Gastroesophageal sphincter (tissue), 4 donors: Measurements from ENCODE around the gene ZNF35. TPM values are rescaled to one million over a fixed set of nuclear protein-coding genes. Genes with fewer than 3 reads are reported as not detected.

Source experiments
- ATAC-seq: fragments of 150-250 bp; one replicate; pipeline ENCODE4 v1.9.1; 2016; ENCODE audit warnings: mild to moderate bottlenecking, moderate library complexity
- H3K27ac ChIP-seq, 4 donors: fragments of 200-600 bp; sonication (generic) in 3 of 4; 1 replicate in 3 of 4; 2 replicates in 1 of 4; pipeline ENCODE4 v1.5.1; 2016 to 2019
- H3K27me3 ChIP-seq: fragments of 200-600 bp; sonication (generic); one replicate; pipeline ENCODE4 v1.5.1; 2019
- H3K36me3 ChIP-seq, 2 donors: fragments of 200-600 bp; sonication (generic); one replicate each; pipeline ENCODE4 v1.5.1; 2019; ENCODE audit warnings: control low read depth in 1 of 2
- H3K4me1 ChIP-seq, 3 donors: fragments of 200-600 bp; sonication (generic); 1 replicate in 2 of 3; 2 replicates in 1 of 3; pipeline ENCODE4 v1.5.1; 2016 to 2019; ENCODE audit warnings: control low read depth in 2 of 3
- H3K4me3 ChIP-seq, 2 donors: fragments of 200-600 bp; sonication (generic); one replicate each; pipeline ENCODE4 v1.5.1; 2019; ENCODE audit warnings: mild to moderate bottlenecking in 1 of 2, moderate library complexity in 1 of 2
- H3K9me3 ChIP-seq, 3 donors: fragments of 200-600 bp; sonication (generic); one replicate each; pipeline ENCODE4 v1.5.1; 2017 to 2019; ENCODE audit warnings: control low read depth in 2 of 3
- EP300 ChIP-seq: sonication (generic); formaldehyde crosslinking; IDR thresholded peaks from one replicate; pipeline ENCODE4 v1.6.1; 2017; ENCODE audit warnings: antibody characterized with exemption, mild to moderate bottlenecking
- POLR2A ChIP-seq, 2 donors: fragments of 450-650 bp; IDR thresholded peaks; one replicate each; pipeline ENCODE4 v1.6.1; 2017; ENCODE audit warnings: antibody characterized with exemption in 2 of 2, mild to moderate bottlenecking in 2 of 2, moderate library complexity in 1 of 2
- POLR2AphosphoS5 ChIP-seq: sonication (generic); formaldehyde crosslinking; IDR thresholded peaks from one replicate; pipeline ENCODE4 v1.6.1; 2017; ENCODE audit warnings: antibody characterized with exemption
- WGBS, 2 donors: methylation state at CpG; one replicate each; pipeline ENCODE4 v1.1.5; 2018; ENCODE audit warnings: low coverage in 1 of 2; 5-methylcytosine and 5-hydroxymethylcytosine counted together
- total RNA-seq, 4 donors: library from RNA; depleted of rRNA; stranded (reverse); fragments of >200 nt; gene quantifications; one replicate each; pipeline ENCODE4 v1.1.0, GENCODE V29; 2016
- TF ChIP-seq, protein P1 (sequence below), 4 experiments: fragments of 200-600 bp in 2 of 4; fragments of 450-650 bp in 2 of 4; sonication (generic) in 1 of 4; IDR thresholded peaks; one replicate each; pipeline ENCODE4 v1.5.1; 2017 to 2019; ENCODE audit warnings: antibody characterized with exemption in 4 of 4, mild to moderate bottlenecking in 2 of 4, moderate library complexity in 2 of 4

ZNF35 gene
- total RNA-seq, 4 donors from 2014 or later: 9.1 to 27.6 (median 13.1) TPM

DNA sequence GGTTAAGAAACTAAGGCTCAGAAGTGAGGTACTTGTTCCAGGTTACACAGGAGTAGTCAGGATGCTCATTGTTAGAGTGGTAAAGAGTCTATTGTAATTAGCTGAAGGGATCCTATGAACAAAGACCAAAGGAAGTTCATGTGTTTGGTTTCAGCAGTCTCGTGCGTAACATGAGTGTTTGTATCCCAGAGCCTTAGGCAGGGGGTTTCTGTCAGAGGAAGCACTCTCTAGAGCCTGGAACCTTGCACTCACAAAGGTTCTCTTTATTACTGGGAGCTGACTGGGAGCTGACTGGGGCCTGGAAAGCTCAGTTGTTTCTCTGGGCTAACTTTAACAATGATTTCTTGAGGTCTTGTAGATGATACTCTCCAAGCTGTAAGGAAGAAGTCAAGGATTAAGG is 19.8 kb upstream of the ZNF35 start:
- Histone ChIP-seq H3K4me1 (peaks cover 10 to 47% (median 12%) of the 10 kb centered on the region in 3 donors), H3K36me3 (peaks cover 0 to 47% of the 10 kb centered on the region in 2 donors), H3K27ac (no peak overlapping the region), H3K27me3 (no peaks in the 10 kb centered on the region), H3K9me3 (no peaks in the 10 kb centered on the region), H3K4me3 (no peak overlapping the region)
- TF ChIP-seq POLR2A (IDR thresholded peaks at IDR 0.05) (no peak), POLR2AphosphoS5 (no peak), EP300 (no peak)
- TF ChIP-seq, protein P1, sequence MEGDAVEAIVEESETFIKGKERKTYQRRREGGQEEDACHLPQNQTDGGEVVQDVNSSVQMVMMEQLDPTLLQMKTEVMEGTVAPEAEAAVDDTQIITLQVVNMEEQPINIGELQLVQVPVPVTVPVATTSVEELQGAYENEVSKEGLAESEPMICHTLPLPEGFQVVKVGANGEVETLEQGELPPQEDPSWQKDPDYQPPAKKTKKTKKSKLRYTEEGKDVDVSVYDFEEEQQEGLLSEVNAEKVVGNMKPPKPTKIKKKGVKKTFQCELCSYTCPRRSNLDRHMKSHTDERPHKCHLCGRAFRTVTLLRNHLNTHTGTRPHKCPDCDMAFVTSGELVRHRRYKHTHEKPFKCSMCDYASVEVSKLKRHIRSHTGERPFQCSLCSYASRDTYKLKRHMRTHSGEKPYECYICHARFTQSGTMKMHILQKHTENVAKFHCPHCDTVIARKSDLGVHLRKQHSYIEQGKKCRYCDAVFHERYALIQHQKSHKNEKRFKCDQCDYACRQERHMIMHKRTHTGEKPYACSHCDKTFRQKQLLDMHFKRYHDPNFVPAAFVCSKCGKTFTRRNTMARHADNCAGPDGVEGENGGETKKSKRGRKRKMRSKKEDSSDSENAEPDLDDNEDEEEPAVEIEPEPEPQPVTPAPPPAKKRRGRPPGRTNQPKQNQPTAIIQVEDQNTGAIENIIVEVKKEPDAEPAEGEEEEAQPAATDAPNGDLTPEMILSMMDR (IDR thresholded peaks at IDR 0.05): no peak
- 86% methylated on average over 2 of the region's 2 CpGs; no CpG with 5 or more reads in 1 of the 2 donors for WGBS, 2 donors
- ATAC-seq: no peak

DNA sequence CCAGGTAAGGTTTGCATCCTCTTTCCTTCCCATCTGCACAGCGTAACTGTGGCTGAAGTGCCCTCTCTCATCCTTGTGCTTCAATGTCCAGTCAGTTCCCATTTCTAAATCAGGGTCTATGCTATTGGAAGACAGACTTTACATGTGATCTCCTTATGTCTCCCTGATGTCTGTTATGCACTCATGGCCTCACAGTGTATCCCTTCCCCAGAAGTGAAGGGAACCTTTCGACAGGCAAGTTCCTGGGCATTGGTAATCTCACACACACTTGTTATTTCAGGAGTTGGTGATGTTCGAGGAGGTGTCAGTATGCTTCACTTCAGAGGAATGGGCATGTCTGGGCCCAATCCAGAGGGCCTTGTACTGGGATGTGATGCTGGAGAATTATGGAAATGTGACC is 16.3 kb upstream of the ZNF35 start:
- H3K4me1 ChIP-seq: peaks cover 0 to 23% (median 0%) of the 10 kb centered on the region in 3 donors
- peaks cover 0 to 82% of the 10 kb centered on the region in 2 donors for H3K36me3 ChIP-seq
- WGBS, 2 donors: 100% methylated on average over 2 of the region's 3 CpGs; no CpG with 5 or more reads in 1 of the 2 donors
- no peak for ATAC-seq
- H3K27me3 ChIP-seq: no peaks in the 10 kb centered on the region
- H3K9me3 ChIP-seq: peaks cover 0 to 5% (median 0%) of the 10 kb centered on the region in 3 donors
- H3K4me3 ChIP-seq: no peak overlapping the region
- TF ChIP-seq EP300: no peak
- no peak for TF ChIP-seq POLR2AphosphoS5
- TF ChIP-seq POLR2A (IDR thresholded peaks at IDR 0.05): no peak
- TF ChIP-seq, protein P1 (IDR thresholded peaks at IDR 0.05): no peak
- no peak overlapping the region for H3K27ac ChIP-seq

DNA sequence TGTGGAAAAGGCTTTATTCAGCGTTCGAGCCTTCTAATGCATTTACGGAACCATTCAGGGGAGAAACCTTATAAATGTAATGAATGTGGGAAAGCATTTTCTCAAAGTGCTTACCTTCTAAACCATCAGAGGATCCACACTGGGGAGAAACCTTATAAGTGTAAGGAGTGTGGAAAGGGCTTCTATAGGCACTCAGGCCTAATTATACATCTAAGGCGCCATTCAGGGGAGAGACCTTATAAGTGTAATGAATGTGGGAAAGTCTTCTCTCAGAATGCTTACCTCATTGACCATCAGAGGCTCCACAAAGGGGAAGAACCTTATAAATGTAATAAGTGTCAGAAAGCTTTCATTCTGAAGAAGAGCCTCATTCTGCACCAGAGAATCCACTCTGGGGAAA is 6.2 kb upstream of the ZNF35 start:
- Histone ChIP-seq H3K27me3 (no peaks in the 10 kb centered on the region), H3K4me1 (no peaks in the 10 kb centered on the region), H3K27ac (no peak overlapping the region), H3K36me3 (peaks cover 15 to 69% of the 10 kb centered on the region in 2 donors), H3K9me3 (peaks cover 0 to 25% (median 0%) of the 10 kb centered on the region in 3 donors), H3K4me3 (no peak overlapping the region)
- TF ChIP-seq POLR2A (IDR thresholded peaks at IDR 0.05) (no peak), EP300 (no peak), POLR2AphosphoS5 (no peak)
- TF ChIP-seq, protein P1 (IDR thresholded peaks at IDR 0.05): no peak
- 90 to 94% methylated on average over 3 to 4 of the region's 4 CpGs for WGBS, 2 donors
- no peak for ATAC-seq

DNA sequence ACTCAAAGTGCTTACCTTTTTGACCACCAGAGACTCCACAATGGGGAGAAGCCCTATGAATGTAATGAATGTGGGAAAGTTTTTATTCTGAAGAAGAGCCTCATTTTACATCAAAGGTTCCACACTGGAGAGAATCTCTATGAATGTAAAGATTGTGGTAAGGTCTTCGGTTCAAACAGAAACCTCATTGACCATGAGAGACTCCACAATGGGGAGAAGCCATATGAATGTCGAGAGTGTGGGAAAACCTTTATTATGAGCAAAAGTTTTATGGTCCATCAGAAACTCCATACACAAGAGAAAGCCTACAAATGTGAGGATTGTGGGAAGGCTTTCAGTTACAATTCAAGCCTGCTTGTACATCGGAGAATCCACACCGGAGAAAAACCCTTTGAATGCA is 5.5 kb upstream of the ZNF35 start:
- H3K4me1 ChIP-seq: peaks cover 0 to 3% (median 0%) of the 10 kb centered on the region in 3 donors
- no peak overlapping the region for H3K27ac ChIP-seq
- no peak for ATAC-seq
- peaks cover 15 to 62% of the 10 kb centered on the region in 2 donors for H3K36me3 ChIP-seq
- H3K9me3 ChIP-seq: peaks cover 0 to 25% (median 0%) of the 10 kb centered on the region in 3 donors
- 92 to 100% methylated on average over 2 to 4 of the region's 4 CpGs for WGBS, 2 donors
- H3K4me3 ChIP-seq: no peak overlapping the region
- no peak for TF ChIP-seq EP300
- no peak for TF ChIP-seq POLR2A (IDR thresholded peaks at IDR 0.05)
- no peak for TF ChIP-seq POLR2AphosphoS5
- TF ChIP-seq, protein P1 (IDR thresholded peaks at IDR 0.05): no peak
- no peaks in the 10 kb centered on the region for H3K27me3 ChIP-seq

DNA sequence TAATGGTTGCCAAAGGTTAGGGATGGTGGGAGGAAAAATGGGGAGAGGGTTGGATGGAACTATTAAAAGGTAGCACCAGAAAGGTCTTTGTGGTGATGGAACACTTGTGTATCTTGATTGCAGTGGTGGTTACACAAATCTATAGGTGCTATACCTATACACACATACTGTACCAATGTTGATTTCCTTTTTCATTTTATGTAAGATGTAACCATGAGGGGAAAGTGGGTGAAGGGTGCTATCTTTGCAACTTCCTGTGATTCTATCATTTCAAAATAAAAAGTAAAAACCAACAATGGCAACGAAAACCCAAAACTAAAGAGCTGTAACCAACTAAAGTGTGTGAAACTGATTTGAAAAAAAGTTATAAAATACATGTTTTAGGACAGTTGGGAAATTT is 761 bp upstream of the ZNF35 start:
- no peak for TF ChIP-seq POLR2A (IDR thresholded peaks at IDR 0.05)
- TF ChIP-seq POLR2AphosphoS5: no peak
- TF ChIP-seq EP300: no peak
- TF ChIP-seq, protein P1 (IDR thresholded peaks at IDR 0.05): no peak
- no peak overlapping the region for H3K4me3 ChIP-seq
- no peaks in the 10 kb centered on the region for H3K27me3 ChIP-seq
- WGBS, 2 donors: 85 to 89% methylated on average over 1 of the region's 1 CpG
- H3K4me1 ChIP-seq: peaks cover 0 to 19% (median 4%) of the 10 kb centered on the region in 3 donors
- peaks cover 0 to 10% (median 0%) of the 10 kb centered on the region in 3 donors for H3K9me3 ChIP-seq
- peaks cover 5 to 38% of the 10 kb centered on the region in 2 donors for H3K36me3 ChIP-seq
- H3K27ac ChIP-seq: no peak overlapping the region
- ATAC-seq: no peak
